ENCODE data around the gene MIR17HG.

DNA sequence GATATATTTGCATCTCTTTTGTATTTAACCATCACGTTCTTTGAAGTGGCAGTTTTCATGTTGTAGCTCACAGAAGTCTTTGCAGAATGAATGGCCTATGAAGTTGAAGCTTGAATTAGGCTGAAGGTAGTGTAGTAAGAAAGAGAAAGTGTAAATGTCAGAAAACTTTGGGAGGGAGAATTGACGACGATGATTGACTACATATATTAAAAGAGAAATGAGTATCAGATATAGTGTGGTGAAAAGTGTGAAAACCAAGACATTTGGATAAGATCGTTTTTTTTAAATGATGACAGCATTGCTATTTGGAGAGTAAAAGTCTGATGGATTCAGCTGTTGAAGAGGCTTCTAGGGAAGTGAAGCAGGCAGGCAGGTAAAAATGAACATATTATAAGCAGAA lies 36.3 kb downstream of the MIR17HG start:
- TF ChIP-seq, protein P1, sequence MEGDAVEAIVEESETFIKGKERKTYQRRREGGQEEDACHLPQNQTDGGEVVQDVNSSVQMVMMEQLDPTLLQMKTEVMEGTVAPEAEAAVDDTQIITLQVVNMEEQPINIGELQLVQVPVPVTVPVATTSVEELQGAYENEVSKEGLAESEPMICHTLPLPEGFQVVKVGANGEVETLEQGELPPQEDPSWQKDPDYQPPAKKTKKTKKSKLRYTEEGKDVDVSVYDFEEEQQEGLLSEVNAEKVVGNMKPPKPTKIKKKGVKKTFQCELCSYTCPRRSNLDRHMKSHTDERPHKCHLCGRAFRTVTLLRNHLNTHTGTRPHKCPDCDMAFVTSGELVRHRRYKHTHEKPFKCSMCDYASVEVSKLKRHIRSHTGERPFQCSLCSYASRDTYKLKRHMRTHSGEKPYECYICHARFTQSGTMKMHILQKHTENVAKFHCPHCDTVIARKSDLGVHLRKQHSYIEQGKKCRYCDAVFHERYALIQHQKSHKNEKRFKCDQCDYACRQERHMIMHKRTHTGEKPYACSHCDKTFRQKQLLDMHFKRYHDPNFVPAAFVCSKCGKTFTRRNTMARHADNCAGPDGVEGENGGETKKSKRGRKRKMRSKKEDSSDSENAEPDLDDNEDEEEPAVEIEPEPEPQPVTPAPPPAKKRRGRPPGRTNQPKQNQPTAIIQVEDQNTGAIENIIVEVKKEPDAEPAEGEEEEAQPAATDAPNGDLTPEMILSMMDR (conservative IDR thresholded peaks at IDR 0.05; ENCODE audit: low read depth, low read length), result no peak
- TF ChIP-seq EZH2 (IDR thresholded peaks at IDR 0.05; ENCODE audit: borderline replicate concordance, low read depth, low read length, poor library complexity, severe bottlenecking), result no peak

All from A673 (cell line).